ENCODE results near the gene MRPL39. TPM values are rescaled to one million over a fixed set of nuclear protein-coding genes. Genes with fewer than 3 reads are reported as not detected.

MRPL39 gene
- total and polyA plus RNA-seq, 2 of the 4 experiments (the other 2 are of a cell fraction) = 15.2 to 20.6 TPM

DNA sequence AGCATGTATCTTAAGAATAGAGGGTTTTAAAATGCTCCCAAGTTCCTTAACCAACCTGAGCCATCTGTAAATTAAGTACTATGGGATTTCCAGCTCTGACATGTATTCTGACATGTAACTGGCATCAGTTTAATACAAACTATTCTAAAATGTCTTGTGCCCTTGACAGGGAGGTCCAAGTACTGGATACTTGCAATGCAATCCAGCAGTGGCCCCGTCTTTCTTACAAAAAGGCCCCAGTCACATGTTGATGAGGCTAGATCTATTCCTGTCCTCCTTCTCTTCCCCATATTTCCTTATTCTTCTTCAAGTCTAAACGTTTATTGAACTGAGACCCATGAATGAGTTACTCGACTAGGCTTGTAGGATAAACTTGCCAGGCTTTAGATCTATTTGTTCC, 46.4 kb downstream of the MRPL39 start:
- in situ Hi-C loops (cut with MboI; ENCODE audit: low sequenced_read_pairs) = loop anchor here (10.0 kb wide), 1 partner anchor 136 kb away; no protein-coding TSS in a partner anchor
- no peak overlapping the region for H2AFZ ChIP-seq (replicated peaks; ENCODE audit: low read length, poor library complexity)

More for the DNA sequence above, 46.4 kb downstream of the MRPL39 start:
- H4K20me1 ChIP-seq (ENCODE audit: insufficient read depth, low read length) = peaks cover 3% of the 10 kb centered on the region; the same call in 1 of the 2 replicates
- H3K56ac ChIP-seq (ENCODE audit: extremely low read depth, insufficient read depth, low read length) = no peak overlapping the region
- H3K23ac ChIP-seq (ENCODE audit: low read depth, low read length) = no peak overlapping the region
- no peak overlapping the region for H3K14ac ChIP-seq (replicated peaks; ENCODE audit: low read depth, low read length)
- no peak overlapping the region for H2AK9ac ChIP-seq (replicated peaks; ENCODE audit: low read depth, low read length, poor library complexity)
- no peak overlapping the region; a peak in 2 of 4 replicates for H4K8ac ChIP-seq (ENCODE audit: low read depth in 2 of 2, low read length in 2 of 2)
- H2BK120ac ChIP-seq (ENCODE audit: low read depth, low read length) = peak overlapping the region; percentile 97; the same call in 1 of the 2 replicates
- no peak overlapping the region for H3K27ac ChIP-seq (ENCODE audit: insufficient read depth, low read length)
- no CpG with 5 or more reads among the region's 3 CpGs for WGBS, 2 experiments (ENCODE audit: extremely low coverage in 2 of 2, insufficient read length in 1 of 2)
- H3K9me1 ChIP-seq (ENCODE audit: insufficient read depth, low read length) = peaks cover 13% of the 10 kb centered on the region
- no peak overlapping the region for H3K4me3 ChIP-seq (ENCODE audit: insufficient read depth, low read depth, low read length)
- peaks cover 8% of the 10 kb centered on the region for H3K4me1 ChIP-seq (ENCODE audit: control insufficient read depth, insufficient read depth, low read length)
- POLR2A ChIA-PET (ENCODE audit: unreplicated experiment) = no interaction called here
- H3K4me2 ChIP-seq (ENCODE audit: low read depth, low read length) = no peak overlapping the region
- no peaks in the 10 kb centered on the region for H3K9me3 ChIP-seq (ENCODE audit: control insufficient read depth, insufficient read depth, low read length)
- peak overlapping the region; percentile 64 for H2BK20ac ChIP-seq (ENCODE audit: low read depth, low read length)
- no peak overlapping the region for H2AK5ac ChIP-seq (ENCODE audit: low read depth, low read length)
- peaks cover 1% of the 10 kb centered on the region; the same call in 1 of the 2 replicates for H3K36me3 ChIP-seq (ENCODE audit: control insufficient read depth, insufficient read depth, low read length)
- no peak overlapping the region for H4K91ac ChIP-seq (ENCODE audit: insufficient read depth, low read depth, low read length)
- dilution Hi-C loops (cut with HindIII; ENCODE audit: low sequenced_read_pairs, unreplicated experiment) (no loop called here), intact Hi-C loops (cut with micrococcal nuclease) (no loop called here)
- no peak for ATAC-seq (ENCODE audit: low read depth)
- H3K4ac ChIP-seq (ENCODE audit: low read depth, low read length) = no peak overlapping the region
- no peaks in the 10 kb centered on the region for H3K27me3 ChIP-seq (ENCODE audit: control insufficient read depth, insufficient read depth, low read length)
- no peak overlapping the region for H3K9ac ChIP-seq (ENCODE audit: low read depth, low read length)
- no peak overlapping the region for H3K18ac ChIP-seq (ENCODE audit: low read depth, low read length)
- no peak for DNase-seq
- peaks cover 11 to 33% of the 10 kb centered on the region in 2 experiments for H3K79me1 ChIP-seq (ENCODE audit: low read depth in 1 of 2, low read length in 2 of 2)
- peak overlapping the region; percentile 94; the same call in 2 of the 3 replicates for H2BK15ac ChIP-seq (ENCODE audit: low read depth, low read length)
- TF ChIP-seq BHLHE40 (IDR thresholded peaks at IDR 0.05; ENCODE audit: low read depth, low read length) (no peak), FOS (IDR thresholded peaks at IDR 0.05; ENCODE audit: low read depth, low read length) (no peak)
- TF ChIP-seq, protein P1, sequence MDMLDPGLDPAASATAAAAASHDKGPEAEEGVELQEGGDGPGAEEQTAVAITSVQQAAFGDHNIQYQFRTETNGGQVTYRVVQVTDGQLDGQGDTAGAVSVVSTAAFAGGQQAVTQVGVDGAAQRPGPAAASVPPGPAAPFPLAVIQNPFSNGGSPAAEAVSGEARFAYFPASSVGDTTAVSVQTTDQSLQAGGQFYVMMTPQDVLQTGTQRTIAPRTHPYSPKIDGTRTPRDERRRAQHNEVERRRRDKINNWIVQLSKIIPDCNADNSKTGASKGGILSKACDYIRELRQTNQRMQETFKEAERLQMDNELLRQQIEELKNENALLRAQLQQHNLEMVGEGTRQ (IDR thresholded peaks at IDR 0.05; ENCODE audit: low read depth, low read length) = no peak
- no peak overlapping the region for H2BK5ac ChIP-seq (ENCODE audit: low read depth, low read length, poor library complexity, severe bottlenecking)
- no TSS peak for BruUV-seq (replicated peaks)
- CTCF ChIA-PET = no interaction called here
- no peak overlapping the region for H4K5ac ChIP-seq (ENCODE audit: low read depth, low read length)
